Right lobe of liver (tissue), 6 donors: Measurements from ENCODE around the gene INAFM1. TPM values are rescaled to one million over a fixed set of nuclear protein-coding genes. Genes with fewer than 3 reads are reported as not detected.

ENCODE experiments used
- ATAC-seq, 4 donors: fragments of 200-7000 bp; cut with Tn5 transposase; one replicate each; pipeline ENCODE4 v1.9.1; 2020; ENCODE audit warnings: mild to moderate bottlenecking in 4 of 4, moderate library complexity in 4 of 4
- DNase-seq, 3 donors: peaks; one replicate each; pipeline ENCODE4 v3.0.0-alpha.2; 2020
- H3K27ac ChIP-seq, 3 donors: fragments of 200-600 bp; one replicate each; pipeline ENCODE4 v1.8.0; 2022
- H3K27me3 ChIP-seq, 2 donors: fragments of 200-600 bp; one replicate each; pipeline ENCODE4 v1.8.0; 2022
- H3K36me3 ChIP-seq, 4 donors: fragments of 200-600 bp; sonication (generic) in 1 of 4; one replicate each; pipeline versions ENCODE4 v1.5.1 to v1.8.0; 2017 to 2022; ENCODE audit warnings: control low read depth in 1 of 4
- H3K4me1 ChIP-seq, 4 donors: fragments of 200-600 bp; sonication (generic) in 1 of 4; one replicate each; pipeline versions ENCODE4 v1.5.1 to v1.8.0; 2017 to 2022; ENCODE audit warnings: control low read depth in 1 of 4
- H3K4me3 ChIP-seq, 3 donors: fragments of 200-600 bp; one replicate each; pipeline ENCODE4 v1.8.0; 2022
- H3K9me3 ChIP-seq, 4 donors: fragments of 200-600 bp; sonication (generic) in 1 of 4; one replicate each; pipeline versions ENCODE4 v1.5.1 to v1.8.0; 2017 to 2022; ENCODE audit warnings: control low read depth in 1 of 4
- POLR2A ChIP-seq: fragments of 450-650 bp; IDR thresholded peaks from one replicate; pipeline ENCODE4 v1.6.1; 2017; ENCODE audit warnings: antibody characterized with exemption, mild to moderate bottlenecking
- WGBS: methylation state at CpG from one replicate; pipeline ENCODE4 v1.1.6; 2018; ENCODE audit warnings: low coverage, low lambda C conversion rate; ENCODE audit not compliant: insufficient coverage; ENCODE audit errors: missing lambda C conversion rate; 5-methylcytosine and 5-hydroxymethylcytosine counted together
- intact Hi-C, 2 donors: fragments of 100-400 bp; cut with DNase I; formaldehyde crosslinking; loops; one replicate each; pipeline versions ENCODE4 v1.11.2 to v1.14.1; 2022
- total RNA-seq, 6 experiments: library from RNA; depleted of rRNA in 2 of 6; stranded (reverse); fragments of >200 nt in 2 of 6; fragmentation: NEBNext Ultra II Directional in 3 of 6; extraction: Animal tissue kit (Norgen Biotek cat#: 25700) in 3 of 6; gene quantifications; one replicate each; pipeline versions ENCODE4 v1.1.0 to v1.2.4, GENCODE V29; 2016 to 2023
- TF ChIP-seq, protein P1 (sequence below), 4 donors: fragments of 200-600 bp in 3 of 4; fragments of 450-650 bp in 1 of 4; IDR thresholded peaks; one replicate each; pipeline versions ENCODE4 v1.5.1 to v1.8.0; 2016 to 2022; ENCODE audit warnings: antibody characterized with exemption in 4 of 4, mild to moderate bottlenecking in 2 of 4
- donor health status: DM: no; HTN: yes; CAD: no.
- donor health status: DM: no; HTN: no; CAD: no.
- donor health status: DM: no; HTN: no; CAD: no.
- donor health status: DM: no; HTN: yes; CAD: no.
- donor health status: DM: no; HTN: yes; CAD: no.

Gene INAFM1
- total RNA-seq, 6 experiments from 2014 or later = 2.2 to 5.8 (median 4.4) TPM

- intact Hi-C loops = no loop called here
- H3K4me1 ChIP-seq = peaks cover 0 to 11% (median 2%) of the 10 kb centered on the region in 4 donors
- H3K9me3 ChIP-seq = no peaks in the 10 kb centered on the region
- 100% methylated on average over 1 of the region's 2 CpGs for WGBS
- H3K27ac ChIP-seq = peak overlapping the region; percentile 36 to 55 (median 49)
- H3K27me3 ChIP-seq = no peaks in the 10 kb centered on the region
- H3K4me3 ChIP-seq = peak overlapping the region in 1 of 3 donors; percentile 18
- no peak for ATAC-seq
- no peak for DNase-seq
- no peak for TF ChIP-seq POLR2A
- TF ChIP-seq, protein P1, sequence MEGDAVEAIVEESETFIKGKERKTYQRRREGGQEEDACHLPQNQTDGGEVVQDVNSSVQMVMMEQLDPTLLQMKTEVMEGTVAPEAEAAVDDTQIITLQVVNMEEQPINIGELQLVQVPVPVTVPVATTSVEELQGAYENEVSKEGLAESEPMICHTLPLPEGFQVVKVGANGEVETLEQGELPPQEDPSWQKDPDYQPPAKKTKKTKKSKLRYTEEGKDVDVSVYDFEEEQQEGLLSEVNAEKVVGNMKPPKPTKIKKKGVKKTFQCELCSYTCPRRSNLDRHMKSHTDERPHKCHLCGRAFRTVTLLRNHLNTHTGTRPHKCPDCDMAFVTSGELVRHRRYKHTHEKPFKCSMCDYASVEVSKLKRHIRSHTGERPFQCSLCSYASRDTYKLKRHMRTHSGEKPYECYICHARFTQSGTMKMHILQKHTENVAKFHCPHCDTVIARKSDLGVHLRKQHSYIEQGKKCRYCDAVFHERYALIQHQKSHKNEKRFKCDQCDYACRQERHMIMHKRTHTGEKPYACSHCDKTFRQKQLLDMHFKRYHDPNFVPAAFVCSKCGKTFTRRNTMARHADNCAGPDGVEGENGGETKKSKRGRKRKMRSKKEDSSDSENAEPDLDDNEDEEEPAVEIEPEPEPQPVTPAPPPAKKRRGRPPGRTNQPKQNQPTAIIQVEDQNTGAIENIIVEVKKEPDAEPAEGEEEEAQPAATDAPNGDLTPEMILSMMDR (IDR thresholded peaks at IDR 0.05) = no peak
- no peaks in the 10 kb centered on the region for H3K36me3 ChIP-seq
Measured at GRCh38 chr19:47310323-47310722, 35.6 kb downstream of the INAFM1 start.

GRCh38 chr19:47310819-47311218 is 36.1 kb downstream of the INAFM1 start:
- peak in 1 of 4 donors; percentile 1 for ATAC-seq
- intact Hi-C loops = no loop called here
- peak overlapping the region in 2 of 3 donors; percentile 49 to 55 for H3K27ac ChIP-seq

DNA sequence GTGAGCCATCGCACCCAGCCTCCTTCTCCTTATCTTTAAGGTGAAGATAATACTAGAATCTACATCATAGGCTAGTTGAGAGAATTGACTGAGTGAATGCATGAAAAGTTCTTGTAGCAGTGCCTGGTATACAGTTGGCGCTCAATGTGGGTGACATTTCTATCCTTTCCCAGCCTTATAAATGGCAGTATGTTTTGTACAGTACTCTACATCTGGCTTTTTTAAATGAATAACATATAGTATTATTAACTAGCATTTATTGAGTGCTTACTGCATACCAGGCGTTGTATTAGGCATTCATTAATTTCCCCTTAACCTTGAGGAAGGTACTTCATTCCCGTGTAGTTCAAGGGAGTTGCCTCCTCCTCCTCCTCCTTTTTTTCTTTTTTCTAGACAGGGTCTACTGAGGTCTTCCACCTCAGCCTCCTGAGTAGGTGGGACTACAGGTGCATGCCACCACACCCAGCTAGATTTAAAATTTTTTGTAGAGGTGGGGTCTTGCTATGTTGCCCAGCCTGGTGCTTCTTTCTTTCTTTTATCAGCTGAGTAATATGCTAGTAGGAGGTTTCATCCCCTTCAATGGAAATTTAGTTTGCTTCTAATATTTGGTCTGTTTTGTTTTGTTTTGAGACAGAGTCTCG is 37.8 kb downstream of the INAFM1 start:
- Histone ChIP-seq H3K4me3 (no peak overlapping the region), H3K27ac (peak overlapping the region; percentile 86 to 95 (median 88)), H3K4me1 (peaks cover 0 to 9% (median 2%) of the 10 kb centered on the region in 4 donors), H3K9me3 (no peaks in the 10 kb centered on the region), H3K27me3 (no peaks in the 10 kb centered on the region), H3K36me3 (no peaks in the 10 kb centered on the region)
- no peak for ATAC-seq
- WGBS = 79% methylated on average over 3 of the region's 5 CpGs
- TF ChIP-seq, protein P1 (IDR thresholded peaks at IDR 0.05) = no peak
- no peak for TF ChIP-seq POLR2A
- intact Hi-C loops = no loop called here
- no peak for DNase-seq

More at GRCh38 chr19:47310819-47311218, 36.1 kb downstream of the INAFM1 start:
- 2% methylated on average over 5 of the region's 5 CpGs for WGBS
- Histone ChIP-seq H3K36me3 (no peaks in the 10 kb centered on the region), H3K27me3 (no peaks in the 10 kb centered on the region), H3K4me3 (peak overlapping the region in 1 of 3 donors; percentile 18), H3K9me3 (no peaks in the 10 kb centered on the region), H3K4me1 (peaks cover 0 to 10% (median 2%) of the 10 kb centered on the region in 4 donors)
- DNase-seq = peak; percentile 71 to 74 (median 72)
- peak; percentile 34 for TF ChIP-seq POLR2A
- TF ChIP-seq, protein P1 (IDR thresholded peaks at IDR 0.05) = no peak

DNA sequence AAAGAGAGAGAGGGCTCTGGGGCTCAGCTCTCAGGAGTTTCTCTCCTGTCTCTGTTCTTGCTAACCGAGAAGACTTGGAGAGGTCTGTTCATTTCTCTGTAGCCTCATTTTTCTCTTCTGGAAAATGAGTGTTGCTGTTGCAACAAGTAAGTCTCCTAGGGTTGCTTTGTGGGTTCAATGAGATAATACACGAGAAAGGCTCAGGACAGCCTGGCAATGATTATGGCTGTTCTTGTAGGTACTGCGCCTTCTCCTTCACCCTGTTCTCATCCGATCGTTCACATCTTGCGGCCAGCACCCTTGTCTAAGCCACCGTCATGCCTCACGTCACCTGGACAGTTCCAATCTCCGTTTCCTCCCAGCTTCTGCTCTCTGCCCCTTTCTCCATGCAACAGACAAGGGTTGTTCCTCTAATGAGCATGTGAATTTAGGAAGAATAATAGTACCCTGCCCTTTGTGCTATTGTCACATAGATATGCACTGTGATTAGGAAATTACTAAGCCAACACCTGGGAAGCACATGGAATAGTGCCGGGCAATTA is 39.1 kb downstream of the INAFM1 start:
- Histone ChIP-seq H3K27me3 (no peaks in the 10 kb centered on the region), H3K9me3 (no peaks in the 10 kb centered on the region), H3K4me3 (no peak overlapping the region), H3K27ac (peak overlapping the region; percentile 86 to 95 (median 88)), H3K36me3 (no peaks in the 10 kb centered on the region), H3K4me1 (peaks cover 0 to 9% (median 2%) of the 10 kb centered on the region in 4 donors)
- DNase-seq = no peak
- TF ChIP-seq POLR2A = no peak
- TF ChIP-seq, protein P1 (IDR thresholded peaks at IDR 0.05) = no peak
- peak in 2 of 4 donors; percentile 1 for ATAC-seq
- intact Hi-C loops = no loop called here
- WGBS = 67% methylated on average over 10 of the region's 10 CpGs
